Caco-2 (cell line): ENCODE data around the gene C16orf96. TPM values are rescaled to one million over a fixed set of nuclear protein-coding genes. Genes with fewer than 3 reads are reported as not detected.

Experiments used
- BruUV-seq: library from RNA; stranded (reverse); fragments of 400-500 nt; replicated peaks from 2 replicates; lab custom pipeline; 2021; lab: Mats Ljungman, UMichigan
- CTCF ChIA-PET: fragments of 300-600 bp; sonication (Branson Sonifier 250); formaldehyde crosslinking; loops from one replicate; lab custom pipeline; 2022; ENCODE audit warnings: antibody characterized with exemption; lab: Charles Lee
- POLR2A ChIA-PET: fragments of 300-600 bp; sonication (Branson Sonifier 250); formaldehyde crosslinking; loops from one replicate; lab custom pipeline; 2022; ENCODE audit warnings: antibody characterized with exemption; lab: Charles Lee
- DNase-seq, 2 experiments: peaks; one replicate each; pipeline versions ENCODE4 v3.0.0 to v3.0.0-alpha.2; 2020 to 2022
- H3K27me3 ChIP-seq: replicated peaks from 2 replicates; pipeline ENCODE4 v1.6.0; 2011; ENCODE audit warnings: low read length; ENCODE audit not compliant: control insufficient read depth, insufficient read depth
- H3K36me3 ChIP-seq: 2 replicates; pipeline ENCODE4 v1.5.1; 2011; ENCODE audit warnings: low read length; ENCODE audit not compliant: control insufficient read depth, insufficient read depth
- H3K4me1 ChIP-seq: fragments of 250-450 bp; sonication (Bioruptor Pico); 2 replicates; pipeline ENCODE4 v1.5.1; 2020; ENCODE audit warnings: mild to moderate bottlenecking
- H3K4me3 ChIP-seq: 2 replicates; pipeline ENCODE4 v1.5.1; 2011; ENCODE audit warnings: low read depth, mild to moderate bottlenecking, control low read depth, low read length
- H3K9me3 ChIP-seq: fragments of 250-450 bp; sonication (Bioruptor Pico); 2 replicates; pipeline ENCODE4 v1.5.1; 2020; ENCODE audit warnings: mild to moderate bottlenecking, moderate library complexity
- H3K27ac Mint-ChIP-seq: one replicate; pipeline ENCODE4 v1.8.0; 2022; ENCODE audit warnings: mixed read lengths; ENCODE audit not compliant: unreplicated experiment
- H3K27me3 Mint-ChIP-seq: one replicate; pipeline ENCODE4 v1.8.0; 2022; ENCODE audit warnings: mixed read lengths; ENCODE audit not compliant: insufficient read depth, unreplicated experiment
- H3K36me3 Mint-ChIP-seq: one replicate; pipeline ENCODE4 v1.8.0; 2022; ENCODE audit warnings: mild to moderate bottlenecking, mixed read lengths; ENCODE audit not compliant: insufficient read depth, unreplicated experiment
- H3K4me1 Mint-ChIP-seq: one replicate; pipeline ENCODE4 v1.8.0; 2022; ENCODE audit warnings: low read depth, mixed read lengths; ENCODE audit not compliant: unreplicated experiment
- H3K4me3 Mint-ChIP-seq: one replicate; pipeline ENCODE4 v1.8.0; 2022; ENCODE audit warnings: mild to moderate bottlenecking, moderate library complexity, mixed read lengths; ENCODE audit not compliant: unreplicated experiment
- H3K9me3 Mint-ChIP-seq: one replicate; pipeline ENCODE4 v1.8.0; 2022; ENCODE audit warnings: mixed read lengths; ENCODE audit not compliant: unreplicated experiment
- CTCF ChIP-seq, 2 experiments: fragments of 200-600 bp in 1 of 2; IDR thresholded peaks; 1 replicate in 1 of 2; 2 replicates in 1 of 2; pipeline versions ENCODE4 v1.5.1 to v1.8.0; 2011 to 2022; ENCODE audit warnings: antibody characterized with exemption in 1 of 2, control low read depth in 1 of 2, inconsistent platforms in 1 of 2, low read depth in 1 of 2, low read length in 1 of 2, mild to moderate bottlenecking in 1 of 2, moderate library complexity in 1 of 2; ENCODE audit not compliant: insufficient read depth in 1 of 2, severe bottlenecking in 1 of 2, unreplicated experiment in 1 of 2
- intact Hi-C: fragments of 100-400 bp; cut with micrococcal nuclease; formaldehyde crosslinking; loops from one replicate; pipeline ENCODE4 v1.10.0; 2022; ENCODE audit not compliant: unreplicated experiment
- total RNA-seq: library from RNA; stranded (reverse); gene quantifications from 2 replicates; pipeline ENCODE4 v1.2.3, GENCODE V29; 2022

C16orf96 gene
- total RNA-seq, 1 experiment from 2014 or later = 0.11 TPM

GRCh38 chr16:4515611-4516233 is 40.4 kb upstream of the C16orf96 start:
- intact Hi-C loops = no loop called here
- no TSS peak for BruUV-seq

GRCh38 chr16:4517812-4518680 is 38.1 kb upstream of the C16orf96 start:
- H3K27me3 ChIP-seq = no peaks in the 10 kb centered on the region
- H3K4me1 Mint-ChIP-seq = no peaks in the 10 kb centered on the region
- no peaks in the 10 kb centered on the region for H3K27me3 Mint-ChIP-seq
- H3K4me3 ChIP-seq = no peak overlapping the region
- H3K9me3 Mint-ChIP-seq = no peaks in the 10 kb centered on the region
- DNase-seq = peak in 1 of 2 experiments; percentile 52
- peaks cover 23% of the 10 kb centered on the region for H3K36me3 Mint-ChIP-seq
- H3K27ac Mint-ChIP-seq = no peak overlapping the region
- intact Hi-C loops = loop anchor here (1.0 kb wide), 1 partner anchor 30 kb away; no protein-coding TSS in a partner anchor
- no TSS peak for BruUV-seq
- H3K4me1 ChIP-seq = no peaks in the 10 kb centered on the region
- H3K36me3 ChIP-seq = peaks cover 1% of the 10 kb centered on the region; the same call in 1 of the 2 replicates
- H3K4me3 Mint-ChIP-seq = no peak overlapping the region
- ChIA-PET CTCF (interaction anchor here (0.7 to 1.7 kb wide), 4 partner anchors 10 to 68 kb away, joined by 4 to 9 read pairs (median 6); no protein-coding TSS in a partner anchor), POLR2A (no interaction called here)
- no peaks in the 10 kb centered on the region for H3K9me3 ChIP-seq
- TF ChIP-seq CTCF (IDR thresholded peaks at IDR 0.05; ENCODE audit: insufficient read depth in 1 of 2, low read depth in 1 of 2, low read length in 1 of 2, severe bottlenecking in 1 of 2, unreplicated experiment in 1 of 2) = peak; percentile 59 to 65

More at GRCh38 chr16:4515611-4516233, 40.4 kb upstream of the C16orf96 start:
- no peak for DNase-seq
- Mint-ChIP-seq H3K36me3 (peaks cover 32% of the 10 kb centered on the region), H3K4me3 (no peak overlapping the region), H3K27me3 (no peaks in the 10 kb centered on the region), H3K27ac (no peak overlapping the region), H3K9me3 (no peaks in the 10 kb centered on the region), H3K4me1 (no peaks in the 10 kb centered on the region)
- Histone ChIP-seq H3K4me3 (no peak overlapping the region), H3K36me3 (peaks cover 2% of the 10 kb centered on the region; the same call in 1 of the 2 replicates), H3K4me1 (no peaks in the 10 kb centered on the region), H3K9me3 (no peaks in the 10 kb centered on the region), H3K27me3 (no peaks in the 10 kb centered on the region)
- TF ChIP-seq CTCF (IDR thresholded peaks at IDR 0.05; ENCODE audit: insufficient read depth in 1 of 2, low read depth in 1 of 2, low read length in 1 of 2, severe bottlenecking in 1 of 2, unreplicated experiment in 1 of 2) = no peak
- ChIA-PET CTCF (no interaction called here), POLR2A (no interaction called here)

- peaks cover 1% of the 10 kb centered on the region; the same call in 1 of the 2 replicates for H3K36me3 ChIP-seq
These were observed 36.7 kb upstream of the C16orf96 start for GRCh38 chr16:4519274-4520058.

More at GRCh38 chr16:4519274-4520058, 36.7 kb upstream of the C16orf96 start:
- no peaks in the 10 kb centered on the region for H3K27me3 ChIP-seq
- TF ChIP-seq CTCF (IDR thresholded peaks at IDR 0.05; ENCODE audit: insufficient read depth in 1 of 2, low read depth in 1 of 2, low read length in 1 of 2, severe bottlenecking in 1 of 2, unreplicated experiment in 1 of 2) = no peak
- Mint-ChIP-seq H3K4me1 (no peaks in the 10 kb centered on the region), H3K9me3 (no peaks in the 10 kb centered on the region), H3K36me3 (peaks cover 17% of the 10 kb centered on the region), H3K27ac (no peak overlapping the region), H3K4me3 (no peak overlapping the region), H3K27me3 (no peaks in the 10 kb centered on the region)
- no peak overlapping the region for H3K4me3 ChIP-seq
- no peak for DNase-seq
- no peaks in the 10 kb centered on the region for H3K4me1 ChIP-seq
- intact Hi-C loops = no loop called here
- no peaks in the 10 kb centered on the region for H3K9me3 ChIP-seq
- BruUV-seq = no TSS peak
- ChIA-PET POLR2A (no interaction called here), CTCF (interaction anchor here (0.9 to 1.7 kb wide), 3 partner anchors 14 to 66 kb away, joined by 4 to 8 read pairs (median 4); no protein-coding TSS in a partner anchor)
